ENCODE results near the gene ADCY6. TPM values are rescaled to one million over a fixed set of nuclear protein-coding genes. Genes with fewer than 3 reads are reported as not detected.

ADCY6 gene
- total and polyA plus RNA-seq, 2 donors (not counting 1 experiment from before 2014, with no cell fraction given): 0.03 TPM; not detected in 1

GRCh38 chr12:48773686-48774085 is 15.2 kb downstream of the ADCY6 start:
- Mint-ChIP-seq H3K4me3 (no peak overlapping the region), H3K27ac (no peak overlapping the region), H3K4me1 (no peaks in the 10 kb centered on the region), H3K9me3 (ENCODE audit: insufficient read depth) (no peaks in the 10 kb centered on the region), H3K27me3 (no peaks in the 10 kb centered on the region)
- DNase-seq (no peak), ATAC-seq (ENCODE audit: low read depth) (no peak)
- Histone ChIP-seq H3K4me3 (ENCODE audit: control extremely low read depth in 1 of 5, extremely low read depth in 1 of 5, insufficient read depth in 1 of 5, low read depth in 2 of 5, low read length in 4 of 5) (no peak overlapping the region), H2AFZ (ENCODE audit: insufficient read depth, low read depth, low read length, poor library complexity, severe bottlenecking) (no peak overlapping the region), H3K9me3 (ENCODE audit: control extremely low read depth in 1 of 3, control insufficient read depth in 2 of 3, insufficient read depth in 1 of 3, low read length in 2 of 3) (no peaks in the 10 kb centered on the region), H3K9ac (ENCODE audit: low read length) (no peak overlapping the region), H3K79me2 (ENCODE audit: control insufficient read depth, insufficient read depth, low read length) (no peaks in the 10 kb centered on the region), H3K4me1 (ENCODE audit: control insufficient read depth in 2 of 2, insufficient read depth in 2 of 2, low read length in 2 of 2) (no peaks in the 10 kb centered on the region), H4K20me1 (ENCODE audit: control insufficient read depth, insufficient read depth, low read length, poor library complexity, severe bottlenecking) (no peaks in the 10 kb centered on the region), H3K4me2 (replicated peaks; ENCODE audit: low read depth, low read length, poor library complexity, severe bottlenecking) (no peak overlapping the region), H3K27me3 (replicated peaks in 1 of 4; ENCODE audit: control extremely low read depth in 1 of 4, control insufficient read depth in 3 of 4, insufficient read depth in 4 of 4, low read length in 3 of 4) (no peaks in the 10 kb centered on the region), H3K27ac (ENCODE audit: low read length in 2 of 2) (no peak overlapping the region), H3K36me3 (replicated peaks in 1 of 2; ENCODE audit: control extremely low read depth in 1 of 2, control insufficient read depth in 1 of 2, extremely low read depth in 1 of 2, insufficient read depth in 2 of 2, low read length in 1 of 2) (no peaks in the 10 kb centered on the region)
- intact Hi-C loops (cut with micrococcal nuclease): no loop called here
- ChIA-PET CTCF (interaction anchor here (3.7 kb wide), 1 partner anchor 21 kb away, joined by 11 read pairs; no protein-coding TSS in a partner anchor), POLR2A (no interaction called here)
- no peak for TF ChIP-seq CTCF (IDR thresholded peaks at IDR 0.05)
- TF ChIP-seq EZH2 (IDR thresholded peaks at IDR 0.05; ENCODE audit: borderline replicate concordance, insufficient read depth, low read depth, low read length, poor library complexity, severe bottlenecking): no peak
- 89% methylated on average over 5 of the region's 5 CpGs for WGBS (ENCODE audit: insufficient coverage)

DNA sequence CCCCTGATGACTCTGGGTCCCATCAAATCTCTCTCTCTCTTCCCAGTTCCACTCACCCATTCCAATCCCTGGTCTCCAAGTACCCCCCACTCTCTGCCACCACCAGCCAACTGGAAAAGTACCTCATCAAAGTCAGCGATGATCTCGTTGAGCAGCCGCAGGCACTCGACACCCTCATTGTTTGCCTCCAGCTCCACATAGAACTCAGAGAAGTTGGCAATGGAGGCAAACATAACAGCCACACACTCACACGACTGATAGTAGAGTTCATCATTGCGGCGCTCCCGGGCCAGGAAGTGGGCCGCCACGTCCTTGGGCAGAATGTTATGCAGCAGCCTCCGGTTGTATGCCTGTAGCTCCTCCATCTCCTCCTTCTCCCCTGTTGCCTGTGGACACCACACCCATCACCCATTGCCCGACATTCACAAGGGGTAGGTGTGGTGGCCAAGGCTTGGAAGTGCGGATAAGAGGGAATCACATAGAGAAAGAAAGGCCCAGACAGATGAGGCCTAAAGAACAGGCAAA is 17.2 kb downstream of the ADCY6 start:
- Histone ChIP-seq H3K9ac (ENCODE audit: low read length) (no peak overlapping the region), H3K4me2 (replicated peaks; ENCODE audit: low read depth, low read length, poor library complexity, severe bottlenecking) (no peak overlapping the region), H3K27me3 (replicated peaks in 1 of 4; ENCODE audit: control extremely low read depth in 1 of 4, control insufficient read depth in 3 of 4, insufficient read depth in 4 of 4, low read length in 3 of 4) (no peaks in the 10 kb centered on the region), H3K9me3 (ENCODE audit: control extremely low read depth in 1 of 3, control insufficient read depth in 2 of 3, insufficient read depth in 1 of 3, low read length in 2 of 3) (no peaks in the 10 kb centered on the region), H2AFZ (ENCODE audit: insufficient read depth, low read depth, low read length, poor library complexity, severe bottlenecking) (no peak overlapping the region), H3K27ac (ENCODE audit: low read length in 2 of 2) (no peak overlapping the region), H3K4me1 (ENCODE audit: control insufficient read depth in 2 of 2, insufficient read depth in 2 of 2, low read length in 2 of 2) (no peaks in the 10 kb centered on the region), H4K20me1 (ENCODE audit: control insufficient read depth, insufficient read depth, low read length, poor library complexity, severe bottlenecking) (no peaks in the 10 kb centered on the region), H3K79me2 (ENCODE audit: control insufficient read depth, insufficient read depth, low read length) (no peaks in the 10 kb centered on the region), H3K4me3 (ENCODE audit: control extremely low read depth in 1 of 5, extremely low read depth in 1 of 5, insufficient read depth in 1 of 5, low read depth in 2 of 5, low read length in 4 of 5) (no peak overlapping the region), H3K36me3 (replicated peaks in 1 of 2; ENCODE audit: control extremely low read depth in 1 of 2, control insufficient read depth in 1 of 2, extremely low read depth in 1 of 2, insufficient read depth in 2 of 2, low read length in 1 of 2) (no peaks in the 10 kb centered on the region)
- WGBS (ENCODE audit: insufficient coverage): 93% methylated on average over 11 of the region's 13 CpGs
- Mint-ChIP-seq H3K4me1 (no peaks in the 10 kb centered on the region), H3K9me3 (ENCODE audit: insufficient read depth) (no peaks in the 10 kb centered on the region), H3K27me3 (no peaks in the 10 kb centered on the region), H3K27ac (no peak overlapping the region), H3K4me3 (no peak overlapping the region)
- POLR2A ChIA-PET: no interaction called here
- CTCF ChIA-PET: interaction anchor here (3.7 kb wide), 1 partner anchor 19 kb away, joined by 11 read pairs; no protein-coding TSS in a partner anchor
- TF ChIP-seq EZH2 (IDR thresholded peaks at IDR 0.05; ENCODE audit: borderline replicate concordance, insufficient read depth, low read depth, low read length, poor library complexity, severe bottlenecking) (no peak), CTCF (IDR thresholded peaks at IDR 0.05) (no peak)
- DNase-seq (no peak), ATAC-seq (ENCODE audit: low read depth) (no peak)
- intact Hi-C loops (cut with micrococcal nuclease): no loop called here
